Activated CD4-positive, alpha-beta T cell treated with anti-CD3 and anti-CD28 coated beads, Interleukin-2, amount 50 U/mL, for 24 hours (primary cell): ENCODE results near the gene SH3BP1.
A peak's percentile ranks its signal among the peaks of the same experiment; 100 is the strongest.

Experiments
- DNase-seq, 2 donors: peaks; one replicate each; pipeline ENCODE4 v3.0.0-alpha.2; 2020; ENCODE audit warnings: low read depth in 1 of 2, low spot score in 1 of 2

SH3BP1 gene

DNA sequence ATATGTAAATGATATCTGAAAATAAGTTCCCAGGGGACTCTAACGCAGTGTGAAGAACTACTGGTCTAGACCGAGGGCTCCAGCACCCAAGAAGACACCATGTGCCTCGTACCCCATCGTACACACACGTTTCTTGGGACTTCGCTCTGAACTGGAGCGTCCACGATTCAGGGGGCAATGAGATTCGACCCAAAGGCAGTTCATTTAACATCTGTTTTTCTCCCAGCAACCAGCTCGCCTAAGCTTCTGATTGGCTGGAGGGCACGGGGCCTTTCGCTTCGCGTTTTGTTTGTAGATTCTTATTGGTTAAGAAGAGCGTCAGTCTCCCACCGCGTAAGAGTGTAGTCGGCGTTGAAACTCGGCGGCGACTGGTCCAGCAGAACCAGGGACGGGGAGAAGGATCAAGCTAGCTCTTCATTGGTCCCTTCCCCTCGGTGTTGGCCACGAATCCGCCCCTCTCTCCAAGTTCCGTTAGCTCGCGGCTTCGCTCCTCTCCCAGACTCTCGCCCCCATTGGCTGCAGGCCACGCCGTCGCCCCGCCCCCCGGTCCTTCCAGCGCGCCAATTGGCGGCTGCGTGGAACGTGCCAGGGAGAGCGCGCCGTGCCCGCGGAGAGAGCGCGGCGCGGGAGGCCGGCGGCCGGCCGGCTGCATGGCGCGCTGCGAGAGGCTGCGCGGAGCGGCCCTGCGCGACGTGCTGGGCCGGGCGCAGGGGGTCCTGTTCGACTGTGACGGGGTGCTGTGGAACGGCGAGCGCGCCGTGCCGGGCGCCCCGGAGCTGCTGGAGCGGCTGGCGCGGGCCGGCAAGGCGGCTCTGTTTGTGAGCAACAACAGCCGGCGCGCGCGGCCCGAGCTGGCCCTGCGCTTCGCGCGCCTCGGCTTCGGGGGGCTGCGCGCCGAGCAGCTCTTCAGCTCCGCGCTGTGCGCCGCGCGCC lies 18.9 kb downstream of the SH3BP1 start, which contains the start of gene PDXP:
PDXP (plus strand) TSS at position 591 of the 933 bp plus-strand sequence; CDS start at position 651, 60 bp downstream.
- DNase-seq: peak; percentile 94 to 98

DNA sequence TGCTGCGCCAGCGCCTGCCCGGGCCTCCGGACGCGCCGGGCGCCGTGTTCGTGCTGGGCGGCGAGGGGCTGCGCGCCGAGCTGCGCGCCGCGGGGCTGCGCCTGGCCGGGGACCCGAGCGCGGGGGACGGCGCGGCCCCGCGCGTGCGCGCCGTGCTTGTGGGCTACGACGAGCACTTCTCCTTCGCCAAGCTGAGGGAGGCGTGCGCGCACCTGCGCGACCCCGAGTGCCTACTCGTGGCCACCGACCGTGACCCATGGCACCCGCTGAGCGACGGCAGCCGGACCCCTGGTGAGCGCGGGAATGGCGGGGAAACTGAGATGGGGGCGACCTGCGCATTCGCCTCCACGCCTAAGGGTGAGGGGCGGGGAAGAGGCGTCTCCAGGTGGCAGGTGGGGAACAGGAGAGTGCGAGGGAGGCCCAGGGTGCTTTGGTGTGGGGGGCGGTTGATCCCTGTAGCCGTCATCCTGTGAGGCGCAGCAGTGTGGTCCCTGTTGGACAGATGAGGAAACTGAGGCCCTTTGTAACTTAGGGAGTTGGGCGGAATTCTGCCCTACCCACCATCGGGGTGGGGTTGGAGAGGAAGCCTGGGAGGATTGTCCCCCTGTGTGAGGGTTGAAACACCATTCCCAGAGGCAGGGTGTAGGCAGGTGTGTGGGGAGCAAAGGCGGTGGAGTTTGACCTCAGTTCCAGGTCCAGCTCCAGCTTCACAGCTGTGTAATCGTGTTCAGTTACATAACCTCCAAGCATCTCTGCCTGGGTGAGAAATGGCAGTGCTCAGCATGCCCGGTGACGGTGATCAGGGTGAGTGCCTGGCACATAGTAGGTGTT lies 19.8 kb downstream of the SH3BP1 start:
- DNase-seq: no peak

DNA sequence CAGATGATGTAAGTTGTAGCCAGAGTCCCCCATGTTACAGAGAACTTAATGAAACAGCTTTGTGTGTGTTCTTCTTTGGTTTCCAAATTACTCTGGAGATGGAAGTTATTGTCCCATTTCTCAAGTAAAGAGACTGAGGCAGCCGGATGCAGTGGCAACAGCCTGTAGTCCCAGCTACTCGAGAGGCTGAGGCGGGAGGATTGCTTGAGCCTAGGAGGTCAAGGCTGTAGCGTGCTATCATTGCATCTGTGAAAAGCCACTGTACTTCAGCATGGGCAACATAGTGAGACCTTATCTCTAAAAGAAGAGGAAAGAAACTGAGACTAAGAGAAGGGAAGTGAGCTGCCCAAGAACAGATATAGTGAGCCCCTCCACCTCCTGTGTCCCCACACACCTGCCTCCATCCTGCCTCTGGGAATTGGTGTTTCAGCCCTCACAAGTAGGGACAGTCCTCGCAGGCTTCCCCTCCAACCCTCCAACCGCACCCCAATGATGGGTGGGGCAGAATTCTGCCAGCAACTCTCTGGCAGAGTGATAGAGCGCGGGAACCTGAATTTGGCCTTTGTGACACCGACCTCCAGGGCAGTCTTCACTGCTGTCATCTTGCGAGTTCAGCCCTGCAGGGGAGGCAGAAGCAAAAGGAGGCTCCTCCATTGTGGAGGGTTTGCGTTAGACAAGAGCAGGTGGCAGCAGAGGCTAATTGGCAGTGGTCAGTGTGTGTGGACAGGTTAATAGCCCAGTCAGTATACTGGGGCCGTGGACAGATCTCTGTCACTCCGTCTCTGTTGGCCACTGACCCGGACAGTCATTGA lies 20.6 kb downstream of the SH3BP1 start:
- no peak for DNase-seq

DNA sequence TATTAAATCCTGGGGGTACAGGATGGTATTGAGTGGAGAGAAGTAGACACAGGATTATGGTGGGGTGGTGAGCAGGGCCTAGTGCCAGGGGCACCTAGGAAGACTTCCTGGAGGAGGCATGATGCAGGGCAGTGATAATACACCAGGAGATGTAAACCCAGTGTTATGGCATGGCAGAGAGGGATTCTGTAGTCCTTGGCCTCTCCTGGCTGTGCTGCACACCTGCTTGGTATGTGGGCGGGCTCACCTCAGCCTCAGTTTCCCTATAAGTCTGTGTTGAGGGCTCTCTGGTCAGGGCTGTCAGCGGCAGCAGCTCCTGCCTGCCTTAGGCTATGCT lies 21.2 kb downstream of the SH3BP1 start:
- no peak for DNase-seq

DNA sequence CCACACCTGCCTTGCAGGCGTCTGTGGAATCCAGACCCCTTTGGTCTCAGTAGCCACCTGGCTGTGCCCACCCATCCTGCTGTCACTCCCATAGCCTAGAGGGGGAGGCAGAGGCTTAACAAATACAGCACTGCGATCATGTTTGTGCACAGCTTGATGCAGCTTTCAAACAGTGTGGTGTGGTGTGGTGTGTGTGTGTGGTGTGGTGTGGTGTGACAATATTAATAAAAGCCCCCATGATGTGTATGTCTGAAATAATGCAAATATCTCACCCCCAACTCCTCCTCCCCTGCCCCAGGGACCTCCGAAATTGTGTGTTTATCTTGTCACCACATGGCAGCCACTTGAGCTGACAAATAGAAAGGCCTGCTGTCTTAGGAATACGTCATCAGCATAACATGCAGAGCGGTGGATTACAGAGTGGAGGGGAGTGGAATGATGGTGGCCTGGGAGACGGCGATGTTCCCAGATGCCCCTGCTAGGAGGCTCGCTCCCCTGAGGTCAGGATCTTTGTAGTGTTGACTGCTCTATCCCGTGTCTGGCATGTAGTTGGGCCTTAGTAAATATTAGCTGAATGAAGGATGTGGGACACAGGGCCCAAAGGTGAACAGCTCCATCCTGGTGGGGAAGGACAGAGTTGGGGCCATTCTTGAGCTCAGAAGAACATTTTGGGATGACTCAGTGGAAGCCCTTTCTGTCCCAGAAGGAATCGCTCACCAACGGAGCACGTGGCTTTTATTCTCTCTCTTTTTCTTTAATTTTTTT lies 21.9 kb downstream of the SH3BP1 start:
- DNase-seq: no peak

DNA sequence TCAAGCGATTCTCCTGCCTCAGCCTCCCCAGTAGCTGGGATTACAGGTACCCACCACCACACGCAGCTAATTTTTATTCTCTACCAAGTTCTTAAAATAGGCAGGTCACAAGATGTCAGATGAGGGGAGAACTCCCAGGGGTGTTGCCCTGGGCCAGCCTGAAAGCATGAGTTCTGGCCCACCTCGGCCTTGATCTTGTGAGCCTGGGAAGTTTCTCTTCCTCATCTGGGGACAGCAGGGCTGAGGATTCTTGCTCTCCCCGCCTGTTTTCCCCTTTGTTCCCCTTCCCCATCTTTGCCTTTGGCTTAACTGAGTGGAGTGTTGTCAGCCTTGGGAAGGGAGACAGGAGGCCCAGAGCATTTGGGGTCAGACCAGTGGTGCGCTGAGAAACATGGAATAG lies 22.6 kb downstream of the SH3BP1 start:
- no peak for DNase-seq

DNA sequence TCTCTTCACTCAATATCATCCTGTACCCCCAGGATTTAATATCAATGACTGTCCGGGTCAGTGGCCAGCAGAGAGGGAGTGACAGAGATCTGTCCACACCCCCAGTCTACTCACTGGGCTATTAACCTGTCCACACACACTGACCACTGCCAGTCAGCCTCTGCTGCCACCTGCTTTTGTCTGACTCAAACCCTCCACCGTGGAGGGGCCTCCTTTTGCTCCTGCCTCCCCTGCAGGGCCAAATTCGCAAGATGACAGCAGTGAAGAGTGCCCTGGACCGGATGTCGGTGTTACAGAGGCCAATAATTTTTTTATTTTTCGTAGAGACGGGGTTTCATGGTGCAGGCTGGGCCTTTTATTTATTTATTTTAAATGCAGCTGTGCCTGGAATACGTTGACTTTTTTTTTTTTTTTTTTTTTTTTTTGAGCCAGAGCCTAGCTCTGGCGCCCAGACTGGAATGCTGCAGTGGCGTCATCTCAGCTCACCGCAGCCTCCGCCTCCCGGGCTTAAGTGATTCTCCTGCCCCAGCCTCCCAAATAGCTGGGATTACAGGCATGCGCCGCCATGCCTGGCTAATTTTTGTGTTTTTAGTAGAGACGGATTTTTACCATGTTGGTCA lies 24.2 kb downstream of the SH3BP1 start:
- DNase-seq: no peak

DNA sequence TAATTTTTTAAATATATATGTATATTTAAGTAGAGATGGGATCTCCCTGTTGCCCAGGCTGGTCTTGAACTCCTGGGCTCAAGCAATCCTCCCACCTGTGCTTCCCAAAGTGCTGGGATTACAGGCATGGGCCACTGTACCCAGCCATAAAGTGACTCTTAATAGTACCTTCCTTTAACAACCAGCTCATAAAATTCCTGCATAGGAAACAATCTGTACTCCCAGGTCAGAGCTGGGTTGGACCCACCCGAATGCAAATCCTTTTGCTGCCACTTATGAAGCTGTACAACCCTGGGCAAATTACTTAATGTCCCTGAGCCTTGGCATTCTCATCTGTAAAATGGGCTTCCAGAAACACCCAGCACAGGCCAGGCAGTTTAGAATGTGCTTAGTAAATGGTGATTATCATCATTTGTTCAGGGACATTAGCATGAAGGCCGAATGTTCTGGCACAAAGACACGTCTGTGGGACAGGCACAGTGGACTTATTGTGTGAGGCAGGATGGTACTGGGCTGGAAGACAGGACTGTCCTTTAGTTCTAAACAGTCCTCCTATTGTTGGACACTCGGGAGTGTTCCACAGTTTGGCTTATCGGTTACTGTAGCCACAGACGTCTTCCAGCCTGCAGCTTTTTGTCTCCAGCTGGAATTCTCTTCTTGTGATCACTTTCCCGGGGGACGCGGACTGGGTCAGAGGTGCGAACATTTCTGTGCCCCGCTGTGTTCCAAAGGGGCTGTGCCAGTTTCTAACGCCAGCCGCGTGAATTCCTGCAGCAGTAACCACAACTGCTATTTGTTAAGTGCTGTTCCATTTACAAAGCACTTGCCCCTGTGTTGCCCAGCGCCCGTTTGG lies 25.0 kb downstream of the SH3BP1 start:
- DNase-seq: no peak

DNA sequence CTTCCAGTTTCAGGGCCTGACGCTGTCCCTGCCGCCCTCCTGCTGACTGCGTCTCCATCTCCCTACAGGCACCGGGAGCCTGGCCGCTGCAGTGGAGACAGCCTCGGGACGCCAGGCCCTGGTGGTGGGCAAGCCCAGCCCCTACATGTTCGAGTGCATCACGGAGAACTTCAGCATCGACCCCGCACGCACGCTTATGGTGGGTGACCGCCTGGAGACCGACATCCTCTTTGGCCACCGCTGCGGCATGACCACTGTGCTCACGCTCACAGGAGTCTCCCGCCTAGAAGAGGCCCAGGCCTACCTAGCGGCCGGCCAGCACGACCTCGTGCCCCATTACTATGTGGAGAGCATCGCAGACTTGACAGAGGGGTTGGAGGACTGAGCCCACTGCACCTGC lies 26.0 kb downstream of the SH3BP1 start:
- no peak for DNase-seq

DNA sequence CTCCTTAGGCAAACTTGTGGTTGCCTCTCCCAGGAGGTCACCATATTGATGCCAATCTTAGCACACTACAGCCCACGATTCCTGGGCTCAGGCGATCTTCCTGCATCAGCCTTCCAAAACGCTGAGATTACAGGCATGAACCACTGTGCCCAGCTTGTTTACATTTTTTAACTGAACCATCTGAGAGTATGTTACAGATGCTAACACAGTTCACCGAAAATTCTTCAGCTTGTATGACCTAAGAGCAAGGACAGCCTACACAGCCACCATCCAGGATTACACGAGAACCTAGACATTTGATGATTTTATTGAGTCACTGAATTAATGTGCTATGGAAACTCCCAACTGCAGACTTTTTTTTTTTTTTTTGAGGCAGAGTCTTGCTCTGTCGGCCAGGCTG lies 30.1 kb downstream of the SH3BP1 start:
- DNase-seq: no peak

DNA sequence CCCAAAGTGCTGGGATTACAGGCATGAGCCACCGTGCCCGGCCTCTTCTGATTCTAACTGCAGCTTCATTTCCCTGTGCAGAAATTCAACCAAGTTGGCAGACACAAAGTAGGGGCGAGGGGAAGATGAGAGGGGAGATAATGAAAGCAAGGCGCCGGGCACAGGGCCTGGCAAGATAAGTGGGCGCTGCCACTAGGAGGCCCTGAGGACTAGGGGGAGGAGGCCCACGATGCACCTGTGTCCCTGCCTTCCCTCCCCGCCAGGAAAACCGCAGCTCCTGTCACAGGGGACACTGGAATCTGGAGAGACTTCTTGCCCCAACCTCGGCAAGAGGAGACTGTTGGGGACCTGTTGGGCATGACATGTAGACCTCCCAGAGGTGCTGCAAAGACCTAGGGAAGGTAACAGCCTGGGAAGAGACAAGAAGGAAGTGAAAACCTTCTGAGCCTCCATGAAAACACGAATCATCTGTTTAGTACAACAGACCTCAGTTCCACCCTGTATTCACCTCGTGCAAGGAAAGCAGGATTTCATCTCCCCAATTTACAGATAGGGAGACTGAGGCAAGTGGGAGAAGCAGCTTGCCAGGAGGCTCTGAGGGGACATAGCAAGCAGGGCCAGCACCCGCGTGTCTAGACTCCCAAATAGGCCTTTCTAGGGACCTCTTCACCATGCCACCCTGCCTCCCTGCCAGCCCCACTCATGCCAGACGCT lies 32.9 kb downstream of the SH3BP1 start:
- no peak for DNase-seq

DNA sequence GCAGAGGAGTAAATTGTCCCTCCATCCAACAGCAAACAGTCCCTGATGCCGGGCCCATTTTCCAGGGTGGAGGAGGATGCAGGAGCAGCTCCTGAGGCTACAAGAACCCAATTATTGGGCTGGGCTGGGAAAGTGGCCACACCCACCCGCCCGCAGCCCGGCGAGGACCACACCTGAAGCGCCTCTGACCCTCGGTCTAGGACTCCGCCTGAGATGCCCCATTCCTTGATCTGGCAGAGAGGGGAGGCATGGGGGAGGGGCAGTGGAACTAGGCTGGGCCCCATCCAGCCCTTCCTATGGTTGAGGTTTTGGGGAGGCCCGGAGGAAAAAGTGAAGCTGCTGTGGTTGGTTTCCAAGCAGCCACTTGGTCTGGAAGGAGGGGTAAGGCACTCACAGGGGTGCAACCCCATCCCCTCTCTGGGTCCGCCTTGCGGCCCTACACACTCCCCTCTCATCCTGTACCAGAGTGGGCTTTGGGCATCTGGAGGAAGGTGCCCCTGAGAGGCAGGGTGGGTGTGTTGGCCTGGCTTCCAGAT lies 33.5 kb downstream of the SH3BP1 start:
- no peak for DNase-seq

DNA sequence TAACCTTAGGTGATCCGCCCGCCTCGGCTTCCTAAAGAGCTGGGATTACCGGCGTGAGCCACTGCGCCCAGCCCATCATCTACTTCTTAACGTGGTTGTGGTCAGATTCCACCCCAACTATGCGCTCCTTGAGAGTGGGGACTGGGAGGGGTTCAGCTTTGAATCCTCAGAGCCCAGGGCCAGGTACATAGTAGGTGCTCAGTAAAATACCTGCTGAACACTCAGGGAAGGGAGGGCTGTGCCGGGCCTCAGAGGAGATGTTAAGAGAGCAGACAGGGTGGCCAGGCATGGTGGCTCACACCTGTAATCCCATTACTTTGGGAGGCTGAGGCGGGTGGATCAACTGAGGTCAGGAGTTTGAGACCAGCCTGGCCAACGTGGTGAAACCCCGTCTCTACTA lies 34.8 kb downstream of the SH3BP1 start:
- no peak for DNase-seq

DNA sequence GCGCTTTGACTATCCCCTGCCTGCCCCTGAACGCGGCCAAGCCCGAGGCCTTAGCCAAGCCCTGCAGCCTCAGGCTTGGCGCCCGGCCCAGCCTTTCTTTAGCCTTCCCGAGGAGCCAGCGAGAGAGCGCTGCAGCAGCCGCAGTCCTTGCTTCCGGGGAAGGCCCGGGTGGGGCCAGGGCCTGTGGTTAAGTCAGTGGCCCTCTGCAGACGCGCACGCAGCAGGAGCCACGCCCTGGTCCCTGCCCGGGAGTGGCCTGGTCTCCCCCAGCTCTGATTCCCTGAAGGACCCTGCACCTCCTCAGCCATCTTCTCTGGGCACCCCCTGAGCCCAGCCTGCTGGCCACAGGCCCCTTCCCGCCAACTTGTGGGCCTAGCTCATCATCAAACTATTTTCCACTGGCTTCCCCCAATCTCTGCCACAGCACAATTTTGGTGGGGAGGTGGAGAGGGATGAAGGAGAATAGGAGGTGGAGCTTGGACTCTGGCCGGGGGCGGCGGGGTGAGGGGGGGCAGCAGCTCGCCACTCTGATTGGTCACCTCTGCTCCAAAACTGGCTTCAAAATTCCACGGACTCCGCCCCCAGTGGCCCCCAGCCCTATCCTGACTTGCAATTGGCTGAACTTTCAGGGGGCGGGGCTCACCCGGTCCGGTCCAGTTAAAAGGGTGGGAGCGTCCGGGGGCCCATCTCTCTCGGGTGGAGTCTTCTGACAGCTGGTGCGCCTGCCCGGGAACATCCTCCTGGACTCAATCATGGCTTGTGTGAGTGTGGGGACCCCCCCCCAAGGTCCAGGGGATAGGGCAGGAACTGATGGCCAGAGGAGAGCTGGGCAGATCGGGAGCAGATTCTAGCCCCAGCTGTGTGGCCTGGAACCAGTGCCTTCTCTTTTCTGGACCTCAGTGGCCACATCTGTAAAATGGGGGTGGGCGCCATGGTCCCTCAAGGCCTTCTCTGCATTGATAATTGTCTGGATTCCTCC lies 35.8 kb downstream of the SH3BP1 start, which contains the start of gene LGALS1:
LGALS1 (plus strand) TSS at position 686 of the 979 bp plus-strand sequence; CDS start at position 753, 67 bp downstream.
- DNase-seq: no peak

DNA sequence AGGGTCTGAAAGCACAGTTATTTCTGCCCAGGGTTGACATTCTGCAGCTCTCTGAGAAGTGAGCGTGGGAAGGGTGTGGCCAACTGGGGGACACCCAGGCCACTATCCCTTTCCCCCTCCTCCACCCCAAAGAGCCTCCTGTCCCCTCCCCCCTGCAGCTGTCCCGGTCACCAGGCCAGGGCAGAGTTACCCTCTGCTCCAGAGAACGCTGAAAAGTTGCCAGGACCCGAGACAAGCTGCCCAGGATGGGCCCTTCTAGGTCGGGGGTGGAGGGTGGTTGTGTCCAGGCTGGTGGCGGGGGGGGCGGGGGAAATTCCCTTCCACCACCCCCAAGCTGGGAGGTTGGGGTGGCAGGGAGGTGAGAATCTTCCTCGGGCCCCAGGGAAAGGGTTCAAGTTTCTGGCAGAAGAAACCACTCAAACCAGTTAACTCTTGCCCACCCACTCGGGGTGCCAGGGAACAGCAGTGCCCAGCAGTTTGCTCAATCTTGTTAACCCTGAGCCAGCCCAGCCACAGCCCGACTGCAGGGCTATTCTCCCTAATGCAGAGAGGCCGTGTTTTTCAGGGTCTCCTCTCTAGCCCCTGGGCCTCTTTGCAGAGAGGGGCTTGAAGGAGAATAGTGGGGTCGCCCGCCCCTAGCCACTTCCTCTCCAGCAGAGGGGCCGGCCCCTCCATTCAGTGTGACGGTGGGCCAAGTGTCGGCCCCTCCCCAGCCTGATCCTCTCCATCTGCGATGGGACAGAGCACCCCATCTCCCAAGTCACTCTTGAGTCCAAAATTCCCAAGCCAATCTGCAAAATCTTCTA lies 36.7 kb downstream of the SH3BP1 start:
- DNase-seq: no peak
